Activated naive CD4-positive, alpha-beta T cell treated with anti-CD3 and anti-CD28 coated beads, Interleukin-2, amount 50 U/mL, for 24 hours (primary cell): ENCODE data around the gene CLEC16A.
A peak's percentile ranks its signal among the peaks of the same experiment; 100 is the strongest.

ENCODE experiments used
- H3K27ac Mint-ChIP-seq: one replicate; pipeline ENCODE4 v1.8.0; 2021; ENCODE audit warnings: mild to moderate bottlenecking, mixed read lengths
- H3K27me3 Mint-ChIP-seq: one replicate; pipeline ENCODE4 v1.8.0; 2021; ENCODE audit warnings: mixed read lengths
- H3K36me3 Mint-ChIP-seq: one replicate; pipeline ENCODE4 v1.8.0; 2021; ENCODE audit warnings: mixed read lengths
- H3K4me1 Mint-ChIP-seq: one replicate; pipeline ENCODE4 v1.8.0; 2021; ENCODE audit warnings: mixed read lengths
- H3K4me3 Mint-ChIP-seq: one replicate; pipeline ENCODE4 v1.8.0; 2021; ENCODE audit warnings: mild to moderate bottlenecking, mixed read lengths
- H3K9me3 Mint-ChIP-seq: one replicate; pipeline ENCODE4 v1.8.0; 2021; ENCODE audit warnings: mixed read lengths

CLEC16A gene

DNA sequence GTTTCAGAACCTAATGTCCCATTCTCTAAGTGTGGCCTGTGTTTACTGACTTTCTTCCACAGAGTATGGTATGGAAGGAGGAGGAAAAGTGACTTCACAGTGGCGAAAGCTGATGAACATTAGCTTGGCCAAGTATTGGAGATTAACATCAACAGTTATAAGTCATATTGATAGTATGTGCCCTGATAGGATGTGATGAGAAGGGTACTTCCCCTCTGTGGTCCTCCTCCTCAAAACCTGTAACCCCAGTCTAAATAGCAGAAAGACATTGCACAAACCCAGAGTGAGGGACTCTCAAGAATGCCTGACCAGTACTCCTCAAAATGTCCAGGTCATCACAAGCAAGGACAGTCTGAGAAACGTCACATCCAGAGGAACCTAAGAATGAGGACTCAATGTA lies 73.1 kb downstream of the CLEC16A start:
- H3K4me1 Mint-ChIP-seq: peaks cover 4% of the 10 kb centered on the region
- peaks cover 17% of the 10 kb centered on the region for H3K36me3 Mint-ChIP-seq
- no peak overlapping the region for H3K27ac Mint-ChIP-seq
- no peak overlapping the region for H3K4me3 Mint-ChIP-seq
- H3K27me3 Mint-ChIP-seq: no peaks in the 10 kb centered on the region
- no peaks in the 10 kb centered on the region for H3K9me3 Mint-ChIP-seq

DNA sequence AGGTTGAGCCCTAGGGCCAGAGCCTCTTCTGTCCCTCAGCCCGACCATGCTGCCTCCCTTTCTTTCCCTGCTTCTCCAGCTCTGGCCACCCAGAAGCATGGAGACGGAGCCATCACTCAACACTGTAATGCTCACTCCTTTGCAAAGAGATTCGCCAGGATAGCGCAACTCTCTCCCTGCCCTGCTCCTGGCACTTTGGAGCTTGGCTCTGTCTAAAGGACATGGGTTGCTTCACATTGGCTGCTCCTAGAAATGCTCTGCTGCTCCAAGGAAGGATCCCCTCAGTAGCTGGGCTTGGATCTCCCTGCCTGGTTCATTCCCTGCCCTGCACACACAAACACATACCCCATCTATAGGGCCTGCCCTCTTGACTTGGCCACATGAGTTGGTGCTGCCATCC lies 76.0 kb downstream of the CLEC16A start:
- peak overlapping the region; percentile 60 for H3K27ac Mint-ChIP-seq
- H3K4me3 Mint-ChIP-seq: no peak overlapping the region
- peaks cover 4% of the 10 kb centered on the region for H3K4me1 Mint-ChIP-seq
- no peaks in the 10 kb centered on the region for H3K27me3 Mint-ChIP-seq
- peaks cover 6% of the 10 kb centered on the region for H3K9me3 Mint-ChIP-seq
- H3K36me3 Mint-ChIP-seq: peaks cover 30% of the 10 kb centered on the region

DNA sequence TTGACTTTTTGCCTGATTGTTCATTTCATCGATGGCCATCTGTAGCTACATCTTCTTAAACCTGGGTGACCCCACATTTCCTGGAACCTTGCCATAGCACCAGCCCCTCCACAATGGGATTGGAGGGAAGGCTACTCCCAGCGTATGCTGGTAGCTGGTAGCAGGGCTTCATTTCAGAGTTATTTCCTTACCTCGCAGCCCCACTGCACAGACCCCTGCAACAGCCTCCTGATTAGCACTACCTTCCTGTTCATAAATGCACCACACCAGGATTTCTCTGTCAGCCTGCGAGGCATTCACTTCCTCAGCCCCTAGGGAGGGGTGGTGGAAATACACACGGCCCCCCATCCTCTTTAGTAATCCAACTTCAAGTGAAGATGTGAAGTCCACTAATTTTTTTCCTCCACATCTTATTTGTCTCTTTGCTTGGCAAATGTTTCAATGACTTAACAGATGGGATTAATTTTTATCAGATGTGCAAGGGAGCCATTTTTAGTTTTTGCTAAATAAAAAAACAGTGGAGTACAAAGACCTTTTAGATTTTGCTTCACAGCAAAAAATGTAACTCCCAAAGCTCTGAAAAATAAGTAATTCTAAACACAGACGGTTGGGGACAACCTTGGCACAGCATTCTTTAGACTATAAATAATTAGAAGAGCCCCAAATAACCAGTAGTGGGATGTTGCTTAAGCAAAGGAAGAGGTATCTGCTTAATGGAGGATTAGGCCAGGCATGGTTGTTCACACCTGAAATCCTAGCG lies 76.6 kb downstream of the CLEC16A start:
- no peaks in the 10 kb centered on the region for H3K27me3 Mint-ChIP-seq
- peaks cover 4% of the 10 kb centered on the region for H3K4me1 Mint-ChIP-seq
- no peak overlapping the region for H3K27ac Mint-ChIP-seq
- no peak overlapping the region for H3K4me3 Mint-ChIP-seq
- peaks cover 34% of the 10 kb centered on the region for H3K36me3 Mint-ChIP-seq
- H3K9me3 Mint-ChIP-seq: peaks cover 8% of the 10 kb centered on the region

DNA sequence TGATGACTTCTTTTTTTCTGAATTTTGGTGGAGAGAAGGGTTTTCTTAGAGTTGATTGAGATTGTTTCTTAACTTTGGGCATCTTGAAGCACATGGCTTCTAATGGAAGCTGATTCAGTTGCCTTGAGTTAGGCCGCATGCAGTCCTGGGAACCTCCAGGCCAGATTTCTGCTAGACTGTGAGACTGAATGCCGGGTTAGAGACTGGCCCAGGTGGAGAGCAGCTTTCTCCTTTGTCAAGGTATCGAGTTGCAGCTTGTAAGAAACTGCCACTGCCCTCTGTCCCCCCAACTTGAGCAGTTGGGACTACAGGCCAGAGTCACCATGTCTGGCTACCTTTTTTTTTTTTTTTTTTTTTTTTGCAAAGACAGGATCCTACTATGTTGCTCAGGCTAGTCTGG lies 77.6 kb downstream of the CLEC16A start:
- no peak overlapping the region for H3K4me3 Mint-ChIP-seq
- no peak overlapping the region for H3K27ac Mint-ChIP-seq
- peaks cover 45% of the 10 kb centered on the region for H3K36me3 Mint-ChIP-seq
- no peaks in the 10 kb centered on the region for H3K27me3 Mint-ChIP-seq
- peaks cover 18% of the 10 kb centered on the region for H3K9me3 Mint-ChIP-seq
- H3K4me1 Mint-ChIP-seq: peaks cover 4% of the 10 kb centered on the region

DNA sequence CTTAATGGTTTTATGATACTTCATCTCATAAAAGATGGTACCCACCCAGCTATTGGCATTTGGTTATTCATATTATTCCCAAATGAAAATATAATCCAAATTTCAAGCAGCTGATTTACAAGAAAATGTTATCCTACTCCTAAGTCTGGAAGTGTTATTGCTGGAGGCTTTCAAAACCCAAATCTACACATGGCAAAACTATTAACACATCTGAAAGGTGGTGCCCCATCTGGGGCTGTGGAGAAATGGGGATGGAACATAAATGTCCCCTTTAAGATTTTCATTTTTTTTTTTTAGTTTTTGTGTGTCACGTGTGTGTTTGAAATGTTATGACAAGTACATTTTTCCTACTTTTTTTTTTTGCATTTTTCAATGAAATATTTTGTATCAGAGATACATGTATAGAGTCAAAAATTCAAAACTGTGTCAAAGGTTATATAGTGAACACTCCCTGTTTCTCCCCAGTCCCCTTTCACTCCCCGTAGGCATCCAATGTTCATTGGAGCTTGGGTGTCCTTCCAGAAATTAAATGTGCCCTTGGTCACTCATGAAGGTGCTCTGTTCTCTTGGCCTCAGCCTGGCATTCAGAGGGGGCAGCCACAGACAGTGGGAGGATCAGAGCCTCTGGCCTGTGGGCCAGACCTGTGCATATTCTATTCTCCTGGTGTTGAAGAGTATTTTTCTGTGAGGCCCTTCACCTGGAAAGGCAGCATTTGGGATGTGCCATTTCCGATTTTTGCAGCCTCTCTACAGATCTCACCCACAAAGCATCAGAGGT lies 79.1 kb downstream of the CLEC16A start:
- Mint-ChIP-seq H3K27me3 (no peaks in the 10 kb centered on the region), H3K36me3 (peaks cover 55% of the 10 kb centered on the region), H3K9me3 (peaks cover 18% of the 10 kb centered on the region), H3K27ac (no peak overlapping the region), H3K4me3 (no peak overlapping the region), H3K4me1 (no peaks in the 10 kb centered on the region)

DNA sequence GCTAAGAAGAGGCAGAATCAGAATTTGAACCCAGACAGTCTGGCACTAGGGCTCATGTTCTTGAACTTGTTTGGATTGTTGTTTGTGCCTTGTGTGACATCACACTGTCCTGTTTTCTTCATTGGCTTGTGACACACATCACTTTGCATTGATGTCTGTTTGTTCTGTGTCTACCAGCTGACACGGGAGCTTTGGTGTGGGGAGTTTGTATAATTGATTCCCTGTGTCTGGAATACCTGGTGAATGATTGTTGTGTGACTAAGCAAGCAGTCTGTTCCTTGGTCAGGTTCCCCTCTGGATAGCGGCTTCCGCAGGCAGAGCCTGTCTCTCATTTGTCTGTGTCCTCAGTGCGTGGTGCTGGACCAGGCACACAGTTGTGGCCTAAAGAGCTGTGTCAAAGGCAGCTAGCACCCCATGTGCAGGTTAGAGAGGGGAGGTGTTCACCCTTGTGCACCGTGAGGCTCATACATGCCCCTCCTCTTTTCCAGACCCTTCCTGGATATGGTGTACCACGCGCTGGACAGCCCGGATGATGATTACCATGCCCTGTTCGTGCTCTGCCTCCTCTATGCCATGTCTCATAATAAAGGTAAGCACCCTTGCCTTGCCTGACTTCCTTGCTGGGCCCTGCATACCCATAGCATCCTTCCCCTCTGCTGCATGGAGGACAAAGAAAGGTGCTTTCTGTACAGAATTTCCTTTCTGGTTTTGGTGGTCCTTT lies 80.1 kb downstream of the CLEC16A start:
- Mint-ChIP-seq H3K27me3 (no peaks in the 10 kb centered on the region), H3K4me1 (no peaks in the 10 kb centered on the region), H3K27ac (no peak overlapping the region)

DNA sequence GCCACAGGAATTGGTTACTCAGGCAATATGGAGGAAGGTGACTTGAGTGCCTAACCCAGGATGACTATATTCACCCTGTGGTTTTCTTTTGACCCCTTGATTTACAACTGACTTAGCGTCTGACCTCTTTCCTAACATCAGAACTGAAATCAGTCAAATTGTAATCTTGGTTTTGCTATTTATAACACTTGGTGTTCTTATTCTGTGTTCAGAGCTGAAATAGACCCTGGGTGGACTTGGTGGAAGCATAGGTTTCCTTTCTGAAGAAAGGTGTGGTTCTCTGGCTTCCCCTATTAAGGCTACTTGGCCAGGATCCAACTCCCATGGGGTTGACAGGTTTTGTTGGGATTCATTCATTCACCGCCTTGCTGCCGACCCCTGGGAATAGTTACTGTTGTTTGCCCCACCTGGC lies 80.8 kb downstream of the CLEC16A start:
- peaks cover 69% of the 10 kb centered on the region for H3K36me3 Mint-ChIP-seq
- H3K9me3 Mint-ChIP-seq: peaks cover 18% of the 10 kb centered on the region
- no peaks in the 10 kb centered on the region for H3K27me3 Mint-ChIP-seq
- H3K4me3 Mint-ChIP-seq: no peak overlapping the region
- no peak overlapping the region for H3K27ac Mint-ChIP-seq
- H3K4me1 Mint-ChIP-seq: no peaks in the 10 kb centered on the region

More for the DNA sequence above, 80.1 kb downstream of the CLEC16A start:
- peaks cover 18% of the 10 kb centered on the region for H3K9me3 Mint-ChIP-seq
- peaks cover 64% of the 10 kb centered on the region for H3K36me3 Mint-ChIP-seq
- no peak overlapping the region for H3K4me3 Mint-ChIP-seq

DNA sequence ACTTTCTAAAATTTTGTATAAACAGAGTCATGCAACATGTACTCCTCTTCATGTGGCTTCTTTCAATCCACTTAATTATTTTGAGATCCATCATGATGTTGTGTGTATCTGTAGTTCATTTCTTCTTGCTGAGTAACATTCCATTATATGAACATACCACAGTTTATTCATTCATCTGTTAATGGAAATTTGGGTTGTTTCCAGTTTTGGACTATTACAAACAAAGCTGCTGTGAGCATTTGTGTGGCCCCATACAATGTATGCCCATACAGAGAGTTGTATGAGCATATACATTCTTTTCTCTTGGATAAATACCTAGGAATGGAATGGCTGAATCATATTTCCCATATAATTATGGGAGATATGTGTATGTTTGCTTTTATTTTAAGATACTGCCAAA lies 85.6 kb downstream of the CLEC16A start:
- Mint-ChIP-seq H3K9me3 (peaks cover 12% of the 10 kb centered on the region), H3K27ac (no peak overlapping the region), H3K36me3 (peaks cover 54% of the 10 kb centered on the region), H3K4me1 (no peaks in the 10 kb centered on the region), H3K27me3 (no peaks in the 10 kb centered on the region), H3K4me3 (no peak overlapping the region)

DNA sequence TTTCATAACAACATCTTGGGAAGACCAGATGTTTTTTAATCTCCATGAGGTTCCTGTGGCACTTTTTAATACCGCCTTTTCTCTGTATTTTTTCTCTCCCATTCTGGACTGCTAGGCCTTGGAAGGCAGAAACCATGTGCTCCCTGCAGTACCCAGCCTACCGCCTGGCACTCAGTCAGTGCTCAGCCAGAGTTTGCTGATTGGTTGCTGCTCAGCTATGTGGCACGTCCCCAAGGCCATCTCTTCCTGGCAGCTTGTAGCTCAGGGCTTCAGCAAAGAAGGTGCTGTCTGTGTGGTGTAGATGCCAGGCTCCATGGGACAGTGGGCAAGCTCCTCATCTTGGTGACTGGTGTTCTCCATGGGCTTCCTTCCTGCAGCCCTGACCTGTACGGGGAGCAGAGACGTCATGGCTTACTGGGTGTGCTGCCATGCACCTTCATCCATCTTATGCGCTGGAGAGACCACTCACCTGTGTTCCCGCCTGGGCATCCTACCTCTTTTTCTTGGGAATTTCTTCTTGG lies 86.7 kb downstream of the CLEC16A start:
- Mint-ChIP-seq H3K36me3 (peaks cover 45% of the 10 kb centered on the region), H3K27me3 (no peaks in the 10 kb centered on the region), H3K4me1 (no peaks in the 10 kb centered on the region), H3K4me3 (no peak overlapping the region), H3K27ac (no peak overlapping the region), H3K9me3 (peaks cover 9% of the 10 kb centered on the region)

DNA sequence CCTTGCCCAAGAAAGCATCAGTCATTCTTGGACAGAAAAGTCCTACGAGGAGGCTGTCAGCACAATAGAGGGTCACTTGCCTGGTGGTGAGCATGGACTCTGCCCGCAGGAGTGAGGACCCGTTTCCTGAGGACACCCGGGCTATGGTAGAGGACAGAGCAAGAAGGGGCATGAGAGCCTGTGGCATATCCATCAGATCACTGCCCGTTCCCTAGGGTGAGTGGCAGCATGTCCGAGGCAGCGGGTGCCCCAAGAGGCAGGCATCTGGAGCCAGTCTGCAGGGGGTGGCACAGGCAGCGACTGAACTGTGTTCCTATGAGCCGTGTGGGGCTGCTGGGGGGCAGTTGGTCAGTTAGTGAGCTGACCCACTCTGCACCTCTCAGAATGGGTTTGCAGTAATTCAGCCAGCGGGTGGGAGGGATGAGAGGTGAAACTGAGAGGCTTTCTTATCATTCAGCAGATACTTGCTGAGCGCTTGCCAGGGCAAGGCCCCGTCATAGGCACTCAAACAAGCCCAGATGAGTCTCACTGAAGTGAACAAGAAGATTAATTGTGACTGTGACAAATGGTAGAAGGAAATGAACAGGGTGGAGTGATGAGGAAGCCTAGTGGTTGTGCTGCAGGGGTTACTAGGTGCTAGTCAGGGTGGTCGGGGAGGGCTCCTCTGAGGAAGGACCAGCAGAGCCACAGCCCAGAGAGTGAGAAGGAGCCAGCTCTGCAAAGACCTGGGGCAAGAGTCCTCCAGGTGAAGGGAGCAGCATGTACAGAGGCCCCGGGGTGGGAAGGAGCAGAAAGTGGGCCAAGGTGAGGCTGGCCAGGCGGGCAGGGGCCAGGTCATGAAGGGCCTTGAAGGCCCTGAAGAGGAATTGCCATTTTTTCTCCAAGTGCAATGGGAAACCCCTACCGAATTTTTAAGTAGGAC lies 87.9 kb downstream of the CLEC16A start:
- Mint-ChIP-seq H3K4me3 (no peak overlapping the region), H3K4me1 (no peaks in the 10 kb centered on the region), H3K9me3 (no peaks in the 10 kb centered on the region), H3K27ac (no peak overlapping the region), H3K36me3 (peaks cover 33% of the 10 kb centered on the region), H3K27me3 (no peaks in the 10 kb centered on the region)

DNA sequence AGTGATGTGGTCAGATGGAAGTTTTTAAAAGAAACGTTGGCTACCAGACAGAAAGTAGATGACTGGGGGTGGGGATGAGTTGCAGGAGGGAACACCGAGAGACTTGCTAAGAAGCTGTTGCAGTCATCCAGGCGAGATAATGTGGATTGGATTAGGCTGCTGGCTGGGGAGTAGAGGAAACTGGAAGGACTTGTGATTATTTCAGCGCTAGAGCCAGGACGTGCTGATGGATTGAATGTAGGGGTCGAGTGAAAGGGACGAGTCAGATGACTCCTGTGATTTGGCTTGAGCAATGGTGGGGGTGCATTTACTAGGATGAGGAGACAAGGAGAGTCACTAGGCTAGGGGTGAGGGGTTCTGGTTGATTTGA lies 88.5 kb downstream of the CLEC16A start:
- Mint-ChIP-seq H3K36me3 (peaks cover 29% of the 10 kb centered on the region), H3K4me3 (no peak overlapping the region), H3K9me3 (no peaks in the 10 kb centered on the region), H3K27me3 (no peaks in the 10 kb centered on the region), H3K27ac (no peak overlapping the region), H3K4me1 (no peaks in the 10 kb centered on the region)

DNA sequence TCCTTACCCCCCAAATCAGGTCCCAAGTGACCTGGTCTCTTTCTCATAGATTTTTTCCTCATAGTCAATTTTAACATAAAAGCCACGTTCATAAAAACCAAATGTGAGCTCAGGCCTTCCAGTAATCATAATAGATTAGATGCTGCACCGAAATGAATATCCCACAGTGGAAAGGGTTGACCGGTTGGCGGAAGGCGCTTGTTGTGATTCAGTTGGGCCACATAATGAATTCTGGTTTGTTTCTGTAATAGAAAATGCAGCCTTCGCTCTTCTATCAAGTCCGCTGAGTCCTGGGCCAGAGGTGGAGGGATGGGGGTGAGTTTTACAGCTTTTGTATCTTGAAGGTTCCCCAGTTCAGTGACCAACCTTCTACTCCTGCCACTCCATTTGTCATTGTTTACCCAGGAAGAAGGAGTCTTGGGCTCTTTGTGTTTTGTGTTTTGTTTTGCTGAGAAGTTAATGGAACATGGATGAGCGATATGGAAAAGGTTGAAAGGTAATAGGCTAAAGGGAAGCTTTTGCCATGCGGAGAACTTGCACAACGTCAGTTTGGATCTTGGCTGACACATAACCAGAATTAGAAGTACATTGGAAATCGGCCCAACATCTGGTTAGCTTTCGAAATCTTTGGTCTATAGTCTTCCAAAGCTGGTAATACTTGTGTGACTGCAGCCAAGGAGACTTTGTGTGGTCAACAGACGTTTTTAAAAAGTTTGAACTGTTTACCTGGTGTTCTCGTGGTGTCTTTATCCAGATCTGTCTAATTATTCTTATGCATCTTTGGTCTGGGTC lies 89.5 kb downstream of the CLEC16A start:
- no peaks in the 10 kb centered on the region for H3K9me3 Mint-ChIP-seq
- no peak overlapping the region for H3K4me3 Mint-ChIP-seq
- no peak overlapping the region for H3K27ac Mint-ChIP-seq
- H3K4me1 Mint-ChIP-seq: no peaks in the 10 kb centered on the region
- H3K36me3 Mint-ChIP-seq: peaks cover 23% of the 10 kb centered on the region
- H3K27me3 Mint-ChIP-seq: no peaks in the 10 kb centered on the region

DNA sequence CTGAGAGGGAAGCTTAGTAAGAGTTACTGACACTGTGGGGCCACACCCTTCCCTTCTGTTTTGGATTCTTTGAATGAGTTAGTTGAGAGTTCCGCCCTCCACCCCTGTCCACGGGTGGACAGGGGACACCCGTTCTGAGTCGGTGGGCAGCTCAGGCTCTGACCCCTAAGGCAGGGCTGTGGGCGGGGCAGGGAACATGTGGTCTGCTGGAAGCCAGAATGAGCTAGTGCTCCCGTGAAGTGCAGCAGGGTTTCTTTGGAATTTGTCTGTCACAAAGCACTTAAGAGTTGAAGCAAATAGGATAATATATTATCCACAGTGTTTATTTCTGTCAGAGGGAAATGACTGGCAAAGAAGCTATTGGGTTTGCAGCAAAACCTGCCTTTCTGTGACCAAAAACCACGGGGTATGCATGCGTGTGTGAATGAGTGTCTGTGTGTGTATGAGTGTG lies 90.1 kb downstream of the CLEC16A start:
- peaks cover 16% of the 10 kb centered on the region for H3K36me3 Mint-ChIP-seq
- H3K9me3 Mint-ChIP-seq: no peaks in the 10 kb centered on the region
- H3K27me3 Mint-ChIP-seq: no peaks in the 10 kb centered on the region
- no peak overlapping the region for H3K4me3 Mint-ChIP-seq
- H3K27ac Mint-ChIP-seq: no peak overlapping the region
- no peaks in the 10 kb centered on the region for H3K4me1 Mint-ChIP-seq

DNA sequence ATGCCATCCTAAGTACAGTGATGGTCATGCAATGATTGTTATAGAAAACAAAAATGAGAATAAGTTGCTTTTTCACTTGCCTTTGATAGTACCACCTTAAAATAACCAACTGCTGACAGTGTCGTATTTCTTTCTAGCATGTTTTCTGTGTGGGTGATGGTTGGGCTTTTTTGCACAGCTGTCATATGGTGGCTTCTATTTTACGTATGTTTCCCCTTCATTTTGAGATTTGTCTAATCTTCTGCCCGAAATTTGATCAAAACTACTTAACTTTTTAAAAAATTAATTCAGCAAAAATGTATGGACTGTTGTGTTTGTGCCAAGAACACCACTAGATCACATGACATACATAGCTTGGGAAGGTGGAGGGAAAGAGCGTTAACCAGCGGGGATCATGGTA lies 90.7 kb downstream of the CLEC16A start:
- Mint-ChIP-seq H3K36me3 (peaks cover 14% of the 10 kb centered on the region), H3K27me3 (no peaks in the 10 kb centered on the region), H3K4me1 (no peaks in the 10 kb centered on the region), H3K9me3 (no peaks in the 10 kb centered on the region), H3K4me3 (no peak overlapping the region), H3K27ac (no peak overlapping the region)
